ENCODE measurements around the gene CYP2S1.

Gene CYP2S1

GRCh38 chr19:41219924-41220567, 27.0 kb downstream of the CYP2S1 start:
- no peak for DNase-seq (ENCODE audit: low read depth in 1 of 2, low spot score in 1 of 2)
- Histone ChIP-seq H3K4me3 (replicated peaks; ENCODE audit: insufficient read depth, low read length) (no peak overlapping the region), H3K27ac (replicated peaks) (no peak overlapping the region), H3K27me3 (ENCODE audit: insufficient read depth, poor library complexity, severe bottlenecking) (peaks cover 31% of the 10 kb centered on the region)
- TF ChIP-seq REST (IDR thresholded peaks at IDR 0.05; ENCODE audit: insufficient replicate concordance, low read depth) (no peak), SPI1 (IDR thresholded peaks at IDR 0.05; ENCODE audit: borderline replicate concordance, low read depth) (no peak), CTCF (IDR thresholded peaks at IDR 0.05; ENCODE audit: insufficient read depth, low read length) (no peak), POLR2AphosphoS5 (IDR thresholded peaks at IDR 0.05; ENCODE audit: low read depth) (no peak), GABPA (IDR thresholded peaks at IDR 0.05; ENCODE audit: low read depth) (no peak)

DNA sequence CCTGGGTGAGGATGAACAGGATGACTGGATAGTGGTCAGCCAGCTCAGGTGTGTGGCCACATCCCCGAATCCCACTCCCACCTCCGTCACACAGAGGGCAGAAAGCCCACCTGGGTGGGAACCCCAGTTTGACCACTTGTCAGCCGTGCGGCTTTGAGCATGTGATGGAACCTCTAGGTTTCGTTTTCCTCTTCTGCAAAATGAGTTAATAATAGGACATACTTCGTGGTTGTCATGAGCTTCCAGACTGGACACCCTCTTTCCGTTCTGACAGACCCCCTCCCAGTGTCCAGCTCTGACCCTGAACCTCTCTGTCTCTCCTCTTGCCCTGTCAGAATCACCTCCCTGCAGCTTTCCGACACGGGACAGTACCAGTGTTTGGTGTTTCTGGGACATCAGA, 27.8 kb downstream of the CYP2S1 start:
- H3K4me3 ChIP-seq (replicated peaks; ENCODE audit: insufficient read depth, low read length): no peak overlapping the region
- TF ChIP-seq POLR2AphosphoS5 (IDR thresholded peaks at IDR 0.05; ENCODE audit: low read depth): no peak
- TF ChIP-seq CTCF (IDR thresholded peaks at IDR 0.05; ENCODE audit: insufficient read depth, low read length): no peak
- no peak overlapping the region for H3K27ac ChIP-seq (replicated peaks)

GRCh38 chr19:41221514-41222205, 28.6 kb downstream of the CYP2S1 start:
- Histone ChIP-seq H3K27me3 (ENCODE audit: insufficient read depth, poor library complexity, severe bottlenecking) (peaks cover 42% of the 10 kb centered on the region), H3K4me3 (replicated peaks; ENCODE audit: insufficient read depth, low read length) (no peak overlapping the region), H3K27ac (replicated peaks) (no peak overlapping the region)
- no peak for DNase-seq (ENCODE audit: low read depth in 1 of 2, low spot score in 1 of 2)
- no peak for TF ChIP-seq POLR2AphosphoS5 (IDR thresholded peaks at IDR 0.05; ENCODE audit: low read depth)
- TF ChIP-seq REST (IDR thresholded peaks at IDR 0.05; ENCODE audit: insufficient replicate concordance, low read depth): no peak
- no peak for TF ChIP-seq SPI1 (IDR thresholded peaks at IDR 0.05; ENCODE audit: borderline replicate concordance, low read depth)
- TF ChIP-seq CTCF (IDR thresholded peaks at IDR 0.05; ENCODE audit: insufficient read depth, low read length): no peak
- TF ChIP-seq GABPA (IDR thresholded peaks at IDR 0.05; ENCODE audit: low read depth): no peak

More for the DNA sequence above, 27.8 kb downstream of the CYP2S1 start:
- no peak for DNase-seq (ENCODE audit: low read depth in 1 of 2, low spot score in 1 of 2)
- peaks cover 36% of the 10 kb centered on the region for H3K27me3 ChIP-seq (ENCODE audit: insufficient read depth, poor library complexity, severe bottlenecking)
